GM23248 (cell line): ENCODE data around the gene DNAJC1.

Experiments
- EZH2 ChIP-seq: fragments of 200-600 bp; sonication (generic); IDR thresholded peaks from 2 replicates; pipeline ENCODE4 v1.6.1; 2018; ENCODE audit warnings: antibody characterized with exemption, mild to moderate bottlenecking; ENCODE audit not compliant: insufficient read depth, poor library complexity, severe bottlenecking
- EZH2phosphoT487 ChIP-seq: fragments of 200-600 bp; sonication (generic); IDR thresholded peaks from 2 replicates; pipeline ENCODE4 v1.6.1; 2018; ENCODE audit warnings: antibody characterized with exemption, moderate library complexity, mild to moderate bottlenecking, low read depth; ENCODE audit not compliant: insufficient read depth

GRCh38 chr10:21935439-21936023 is 68.0 kb downstream of the DNAJC1 start:
- TF ChIP-seq EZH2 (no peak), EZH2phosphoT487 (no peak)
